ENCODE measurements around the gene RAPGEF1. TPM values are rescaled to one million over a fixed set of nuclear protein-coding genes. Genes with fewer than 3 reads are reported as not detected.

The RAPGEF1 gene
- total and polyA plus RNA-seq, 2 of the 13 experiments (the other 11 are each of a cell fraction or from before 2014, with no cell fraction given) = 21.2 to 38.9 TPM

GRCh38 chr9:131727184-131727759 is 12.6 kb downstream of the RAPGEF1 start (continued):
- TF ChIP-seq, protein P1, sequence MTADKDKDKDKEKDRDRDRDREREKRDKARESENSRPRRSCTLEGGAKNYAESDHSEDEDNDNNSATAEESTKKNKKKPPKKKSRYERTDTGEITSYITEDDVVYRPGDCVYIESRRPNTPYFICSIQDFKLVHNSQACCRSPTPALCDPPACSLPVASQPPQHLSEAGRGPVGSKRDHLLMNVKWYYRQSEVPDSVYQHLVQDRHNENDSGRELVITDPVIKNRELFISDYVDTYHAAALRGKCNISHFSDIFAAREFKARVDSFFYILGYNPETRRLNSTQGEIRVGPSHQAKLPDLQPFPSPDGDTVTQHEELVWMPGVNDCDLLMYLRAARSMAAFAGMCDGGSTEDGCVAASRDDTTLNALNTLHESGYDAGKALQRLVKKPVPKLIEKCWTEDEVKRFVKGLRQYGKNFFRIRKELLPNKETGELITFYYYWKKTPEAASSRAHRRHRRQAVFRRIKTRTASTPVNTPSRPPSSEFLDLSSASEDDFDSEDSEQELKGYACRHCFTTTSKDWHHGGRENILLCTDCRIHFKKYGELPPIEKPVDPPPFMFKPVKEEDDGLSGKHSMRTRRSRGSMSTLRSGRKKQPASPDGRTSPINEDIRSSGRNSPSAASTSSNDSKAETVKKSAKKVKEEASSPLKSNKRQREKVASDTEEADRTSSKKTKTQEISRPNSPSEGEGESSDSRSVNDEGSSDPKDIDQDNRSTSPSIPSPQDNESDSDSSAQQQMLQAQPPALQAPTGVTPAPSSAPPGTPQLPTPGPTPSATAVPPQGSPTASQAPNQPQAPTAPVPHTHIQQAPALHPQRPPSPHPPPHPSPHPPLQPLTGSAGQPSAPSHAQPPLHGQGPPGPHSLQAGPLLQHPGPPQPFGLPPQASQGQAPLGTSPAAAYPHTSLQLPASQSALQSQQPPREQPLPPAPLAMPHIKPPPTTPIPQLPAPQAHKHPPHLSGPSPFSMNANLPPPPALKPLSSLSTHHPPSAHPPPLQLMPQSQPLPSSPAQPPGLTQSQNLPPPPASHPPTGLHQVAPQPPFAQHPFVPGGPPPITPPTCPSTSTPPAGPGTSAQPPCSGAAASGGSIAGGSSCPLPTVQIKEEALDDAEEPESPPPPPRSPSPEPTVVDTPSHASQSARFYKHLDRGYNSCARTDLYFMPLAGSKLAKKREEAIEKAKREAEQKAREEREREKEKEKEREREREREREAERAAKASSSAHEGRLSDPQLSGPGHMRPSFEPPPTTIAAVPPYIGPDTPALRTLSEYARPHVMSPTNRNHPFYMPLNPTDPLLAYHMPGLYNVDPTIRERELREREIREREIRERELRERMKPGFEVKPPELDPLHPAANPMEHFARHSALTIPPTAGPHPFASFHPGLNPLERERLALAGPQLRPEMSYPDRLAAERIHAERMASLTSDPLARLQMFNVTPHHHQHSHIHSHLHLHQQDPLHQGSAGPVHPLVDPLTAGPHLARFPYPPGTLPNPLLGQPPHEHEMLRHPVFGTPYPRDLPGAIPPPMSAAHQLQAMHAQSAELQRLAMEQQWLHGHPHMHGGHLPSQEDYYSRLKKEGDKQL (CRISPR knock-in tag; IDR thresholded peaks at IDR 0.05; ENCODE audit: low read depth) = no peak
- TF ChIP-seq ZFP37 (CRISPR knock-in tag; IDR thresholded peaks at IDR 0.05; ENCODE audit: borderline replicate concordance) (no peak), SIX4 (CRISPR knock-in tag; IDR thresholded peaks at IDR 0.05) (no peak), FOXM1 (CRISPR knock-in tag; IDR thresholded peaks at IDR 0.05) (no peak), HNF4G (IDR thresholded peaks at IDR 0.05; ENCODE audit: borderline replicate concordance, low read depth, low read length) (0 out of 2 replicates have a peak, but pooled peaks have one; percentile 29), HNF4G (CRISPR knock-in tag; IDR thresholded peaks at IDR 0.05; ENCODE audit: borderline replicate concordance, low read depth) (no peak), ZNF878 (CRISPR knock-in tag; IDR thresholded peaks at IDR 0.05) (no peak)

GRCh38 chr9:131724683-131725082 is 15.2 kb downstream of the RAPGEF1 start:
- Histone ChIP-seq H3K4me2 (ENCODE audit: low read depth, low read length) (no peak overlapping the region), H3K79me2 (ENCODE audit: insufficient read depth, low read length) (peaks cover 66% of the 10 kb centered on the region), H3K9ac (ENCODE audit: insufficient read depth, low read depth, low read length) (no peak overlapping the region), H3K27me3 (ENCODE audit: control insufficient read depth in 1 of 2, insufficient read depth in 2 of 2, low read length in 2 of 2) (no peaks in the 10 kb centered on the region), H3K9me3 (ENCODE audit: low read length) (no peaks in the 10 kb centered on the region), H4K20me1 (ENCODE audit: insufficient read depth, low read length) (peaks cover 6% of the 10 kb centered on the region; the same call in 1 of the 2 replicates), H3K36me3 (replicated peaks in 1 of 2; ENCODE audit: control insufficient read depth in 1 of 2, insufficient read depth in 2 of 2, low read length in 2 of 2) (peaks cover 0 to 4% of the 10 kb centered on the region in 2 experiments; a peak in 3 of 5 replicates), H2AFZ (ENCODE audit: low read length) (no peak overlapping the region), H3K27ac (ENCODE audit: extremely low read length, insufficient read depth, low read length) (no peak overlapping the region), H3K4me1 (ENCODE audit: insufficient read depth, low read length) (peaks cover 39% of the 10 kb centered on the region), H3K4me3 (replicated peaks in 1 of 3; ENCODE audit: insufficient read depth in 1 of 3, low read depth in 2 of 3, low read length in 3 of 3) (no peak overlapping the region)
- in situ Hi-C loops (cut with HindIII; ENCODE audit: extremely low pct_ligation_motif_present, low pct_unique_long_range_greater_than_20kb) = loop anchor here (25.0 kb wide), 1 partner anchor 337 kb away; the partner anchor contains the start of gene PRRC2B
- POLR2A ChIA-PET = interaction anchor here (1.4 kb wide), 1 partner anchor 11 kb away, joined by 3 read pairs; no protein-coding TSS in a partner anchor
- no peak for FAIRE-seq
- CTCF ChIA-PET (ENCODE audit: low intra/inter-chr PET ratio, low total read pairs) = no interaction called here
- 100% methylated on average over 2 of the region's 2 CpGs for WGBS (ENCODE audit: low lambda C conversion rate)
- intact Hi-C loops (cut with micrococcal nuclease; ENCODE audit: unreplicated experiment) = no loop called here
- no peak for ATAC-seq
- DNase-seq (ENCODE audit: low spot score) = no peak
- BruUV-seq (replicated peaks) = no TSS peak
- TF ChIP-seq, protein P2, sequence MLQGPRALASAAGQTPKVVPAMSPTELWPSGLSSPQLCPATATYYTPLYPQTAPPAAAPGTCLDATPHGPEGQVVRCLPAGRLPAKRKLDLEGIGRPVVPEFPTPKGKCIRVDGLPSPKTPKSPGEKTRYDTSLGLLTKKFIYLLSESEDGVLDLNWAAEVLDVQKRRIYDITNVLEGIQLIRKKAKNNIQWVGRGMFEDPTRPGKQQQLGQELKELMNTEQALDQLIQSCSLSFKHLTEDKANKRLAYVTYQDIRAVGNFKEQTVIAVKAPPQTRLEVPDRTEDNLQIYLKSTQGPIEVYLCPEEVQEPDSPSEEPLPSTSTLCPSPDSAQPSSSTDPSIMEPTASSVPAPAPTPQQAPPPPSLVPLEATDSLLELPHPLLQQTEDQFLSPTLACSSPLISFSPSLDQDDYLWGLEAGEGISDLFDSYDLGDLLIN (CRISPR knock-in tag; IDR thresholded peaks at IDR 0.05; ENCODE audit: borderline replicate concordance) = no peak
- no peak for TF ChIP-seq ZNF256 (CRISPR knock-in tag; conservative IDR thresholded peaks at IDR 0.05)
- TF ChIP-seq, protein P3, sequence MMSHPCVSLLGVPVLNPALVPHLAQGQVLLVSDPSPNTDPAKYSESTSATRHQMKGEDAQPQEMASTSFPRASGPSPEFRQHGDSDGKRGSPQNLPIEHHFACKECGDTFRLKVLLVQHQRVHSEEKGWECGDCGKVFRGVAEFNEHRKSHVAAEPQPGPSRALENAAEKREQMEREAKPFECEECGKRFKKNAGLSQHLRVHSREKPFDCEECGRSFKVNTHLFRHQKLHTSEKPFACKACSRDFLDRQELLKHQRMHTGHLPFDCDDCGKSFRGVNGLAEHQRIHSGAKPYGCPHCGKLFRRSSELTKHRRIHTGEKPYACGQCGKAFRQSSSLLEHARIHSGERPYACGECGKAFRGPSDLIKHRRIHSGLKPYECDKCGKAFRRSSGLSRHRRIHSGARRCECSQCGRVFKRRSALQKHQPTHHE (CRISPR knock-in tag; IDR thresholded peaks at IDR 0.05; ENCODE audit: borderline replicate concordance) = no peak
- no peak for TF ChIP-seq ZNF484 (CRISPR knock-in tag; IDR thresholded peaks at IDR 0.05; ENCODE audit: borderline replicate concordance, low read depth)
- TF ChIP-seq ARNT2 (CRISPR knock-in tag; IDR thresholded peaks at IDR 0.05; ENCODE audit: low read depth) = no peak
- TF ChIP-seq AGO2 (optimal IDR thresholded peaks at IDR 0.05; ENCODE audit: low read depth, low read length) = no peak
- no peak for TF ChIP-seq ZNF263 (CRISPR knock-in tag; IDR thresholded peaks at IDR 0.05)
- no peak for TF ChIP-seq NCOA5 (CRISPR knock-in tag; IDR thresholded peaks at IDR 0.05)
- no peak for TF ChIP-seq MBD4 (IDR thresholded peaks at IDR 0.05; ENCODE audit: borderline replicate concordance, low read length)
